Measurements from ENCODE around the gene ITGB2.

ITGB2 gene

DNA sequence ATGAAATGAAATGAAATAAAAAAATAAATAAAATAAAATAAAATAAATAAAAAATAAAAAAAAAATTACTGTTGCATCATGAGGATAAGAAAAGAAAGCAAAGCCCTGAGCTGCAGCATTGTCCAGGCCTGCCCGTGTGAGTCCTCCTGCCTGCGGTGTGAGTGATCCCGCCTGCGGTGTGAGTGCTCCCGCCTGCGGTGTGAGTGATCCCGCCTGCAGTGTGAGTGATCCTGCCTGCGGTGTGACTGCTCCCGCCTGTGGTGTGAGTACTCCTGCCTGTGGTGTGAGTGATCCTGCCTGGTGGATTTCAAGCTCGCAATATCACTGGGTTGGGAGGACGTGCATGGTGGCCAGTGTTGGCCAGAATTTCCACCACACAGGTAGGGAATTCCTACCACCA is 24.8 kb downstream of the ITGB2 start:
- ChIA-PET POLR2A (no interaction called here), CTCF (interaction anchor here (1.4 to 5.8 kb wide), 4 partner anchors 12 to 242 kb away, joined by 6 to 58 read pairs (median 12); no protein-coding TSS in a partner anchor)
- no peak for DNase-seq (ENCODE audit: low read depth, low spot score)
- TF ChIP-seq, protein P1, sequence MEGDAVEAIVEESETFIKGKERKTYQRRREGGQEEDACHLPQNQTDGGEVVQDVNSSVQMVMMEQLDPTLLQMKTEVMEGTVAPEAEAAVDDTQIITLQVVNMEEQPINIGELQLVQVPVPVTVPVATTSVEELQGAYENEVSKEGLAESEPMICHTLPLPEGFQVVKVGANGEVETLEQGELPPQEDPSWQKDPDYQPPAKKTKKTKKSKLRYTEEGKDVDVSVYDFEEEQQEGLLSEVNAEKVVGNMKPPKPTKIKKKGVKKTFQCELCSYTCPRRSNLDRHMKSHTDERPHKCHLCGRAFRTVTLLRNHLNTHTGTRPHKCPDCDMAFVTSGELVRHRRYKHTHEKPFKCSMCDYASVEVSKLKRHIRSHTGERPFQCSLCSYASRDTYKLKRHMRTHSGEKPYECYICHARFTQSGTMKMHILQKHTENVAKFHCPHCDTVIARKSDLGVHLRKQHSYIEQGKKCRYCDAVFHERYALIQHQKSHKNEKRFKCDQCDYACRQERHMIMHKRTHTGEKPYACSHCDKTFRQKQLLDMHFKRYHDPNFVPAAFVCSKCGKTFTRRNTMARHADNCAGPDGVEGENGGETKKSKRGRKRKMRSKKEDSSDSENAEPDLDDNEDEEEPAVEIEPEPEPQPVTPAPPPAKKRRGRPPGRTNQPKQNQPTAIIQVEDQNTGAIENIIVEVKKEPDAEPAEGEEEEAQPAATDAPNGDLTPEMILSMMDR (IDR thresholded peaks at IDR 0.05; ENCODE audit: insufficient read depth, low read length, missing control alignments): no peak
- H3K4me3 ChIP-seq (ENCODE audit: low read depth, low read length): no peak overlapping the region

DNA sequence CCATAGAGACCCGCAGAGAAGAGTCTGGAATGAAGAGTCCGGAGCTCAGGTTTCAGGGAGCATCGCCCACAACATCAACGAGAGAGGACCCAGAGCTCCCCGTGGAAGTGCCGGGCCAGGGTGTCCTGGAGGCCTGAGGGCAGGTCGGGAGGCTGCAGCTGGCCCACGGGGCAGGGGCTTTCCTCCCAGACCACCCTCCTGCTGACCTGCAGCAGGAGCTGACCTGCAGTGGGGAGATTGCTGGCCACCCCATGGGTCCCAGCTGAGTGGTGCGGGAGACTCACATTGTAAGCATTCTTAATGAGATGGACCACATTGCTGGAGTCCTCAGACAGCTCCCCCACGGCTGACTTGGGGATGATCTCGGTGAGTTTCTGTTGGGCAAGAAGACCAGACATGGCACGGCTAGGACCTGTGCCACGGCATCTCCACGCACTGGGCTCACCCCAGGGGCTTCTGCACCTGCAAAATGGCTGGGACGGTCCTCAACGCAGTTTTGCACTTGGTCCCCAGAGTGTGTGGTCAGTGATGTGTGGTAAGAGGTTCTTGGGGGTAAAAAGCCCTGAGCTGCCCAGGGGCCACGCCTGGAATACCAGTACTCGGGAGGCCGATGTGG is 25.9 kb downstream of the ITGB2 start:
- POLR2A ChIA-PET: no interaction called here
- CTCF ChIA-PET: interaction anchor here (1.0 to 5.8 kb wide), 10 partner anchors 11 to 243 kb away, joined by 3 to 58 read pairs (median 8); partner anchors contain the start of gene SLX9
- no peak for DNase-seq (ENCODE audit: low read depth, low spot score)
- H3K4me3 ChIP-seq (ENCODE audit: low read depth, low read length): no peak overlapping the region
- TF ChIP-seq, protein P1 (IDR thresholded peaks at IDR 0.05; ENCODE audit: insufficient read depth, low read length, missing control alignments): no peak

DNA sequence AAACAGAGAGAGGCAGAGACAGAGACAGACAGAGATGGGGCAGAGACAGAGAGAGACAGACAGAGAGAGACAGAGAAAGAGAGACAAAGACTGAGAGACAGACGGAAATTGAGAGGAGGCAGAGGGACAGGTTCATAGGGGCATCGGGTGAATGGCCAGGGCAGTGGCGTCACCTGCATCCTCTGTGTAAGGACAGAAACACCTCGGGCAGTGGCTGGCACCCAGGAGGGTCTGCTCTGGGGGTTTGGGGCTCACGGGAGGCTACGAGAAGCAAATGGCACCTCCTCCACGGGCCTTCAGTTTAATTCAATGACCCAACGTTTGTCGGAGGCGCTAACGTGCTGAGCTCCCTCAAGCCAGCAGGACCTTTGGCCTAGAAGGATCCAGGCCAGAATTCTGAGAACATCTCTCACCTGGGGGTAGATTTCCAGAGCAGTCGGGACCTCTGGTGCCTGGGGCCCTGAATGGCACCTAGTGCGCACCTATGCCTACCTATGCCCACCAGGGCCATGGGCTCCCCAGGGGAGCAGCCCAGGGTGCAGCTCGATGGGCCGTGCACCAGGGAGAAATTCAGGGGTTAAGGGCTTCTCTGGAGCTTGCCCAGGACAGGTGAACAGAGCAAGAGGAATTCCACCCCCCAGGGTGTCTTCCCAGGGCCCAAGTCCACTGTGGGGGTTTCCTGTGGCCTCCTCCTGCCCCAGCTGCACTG is 26.6 kb downstream of the ITGB2 start:
- ChIA-PET CTCF (interaction anchor here (1.0 to 5.8 kb wide), 14 partner anchors 12 to 243 kb away, joined by 3 to 58 read pairs (median 4); partner anchors contain the start of gene SLX9), POLR2A (no interaction called here)
- TF ChIP-seq, protein P1 (IDR thresholded peaks at IDR 0.05; ENCODE audit: insufficient read depth, low read length, missing control alignments): no peak
- DNase-seq (ENCODE audit: low read depth, low spot score): no peak
- no peak overlapping the region for H3K4me3 ChIP-seq (ENCODE audit: low read depth, low read length)

DNA sequence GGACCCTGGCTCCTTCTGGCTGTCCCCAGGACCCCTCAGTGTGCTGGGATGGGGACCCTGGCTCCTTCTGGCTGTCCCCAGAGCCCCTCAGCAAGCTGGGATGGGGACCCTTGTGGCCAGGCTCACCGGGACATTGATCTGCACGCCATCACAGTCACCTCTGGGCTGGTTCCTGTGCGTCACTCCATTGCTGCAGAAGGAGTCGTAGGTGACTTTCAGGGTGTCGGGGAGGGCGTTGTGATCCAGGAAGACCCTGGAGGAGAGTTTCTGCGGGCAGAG is 27.5 kb downstream of the ITGB2 start:
- no peak overlapping the region for H3K4me3 ChIP-seq (ENCODE audit: low read depth, low read length)
- POLR2A ChIA-PET: no interaction called here
- TF ChIP-seq, protein P1 (IDR thresholded peaks at IDR 0.05; ENCODE audit: insufficient read depth, low read length, missing control alignments): no peak
- DNase-seq (ENCODE audit: low read depth, low spot score): no peak
- CTCF ChIA-PET: interaction anchor here (0.6 to 5.8 kb wide), 17 partner anchors 11 to 244 kb away, joined by 3 to 58 read pairs (median 4); partner anchors contain the start of gene UBE2G2

DNA sequence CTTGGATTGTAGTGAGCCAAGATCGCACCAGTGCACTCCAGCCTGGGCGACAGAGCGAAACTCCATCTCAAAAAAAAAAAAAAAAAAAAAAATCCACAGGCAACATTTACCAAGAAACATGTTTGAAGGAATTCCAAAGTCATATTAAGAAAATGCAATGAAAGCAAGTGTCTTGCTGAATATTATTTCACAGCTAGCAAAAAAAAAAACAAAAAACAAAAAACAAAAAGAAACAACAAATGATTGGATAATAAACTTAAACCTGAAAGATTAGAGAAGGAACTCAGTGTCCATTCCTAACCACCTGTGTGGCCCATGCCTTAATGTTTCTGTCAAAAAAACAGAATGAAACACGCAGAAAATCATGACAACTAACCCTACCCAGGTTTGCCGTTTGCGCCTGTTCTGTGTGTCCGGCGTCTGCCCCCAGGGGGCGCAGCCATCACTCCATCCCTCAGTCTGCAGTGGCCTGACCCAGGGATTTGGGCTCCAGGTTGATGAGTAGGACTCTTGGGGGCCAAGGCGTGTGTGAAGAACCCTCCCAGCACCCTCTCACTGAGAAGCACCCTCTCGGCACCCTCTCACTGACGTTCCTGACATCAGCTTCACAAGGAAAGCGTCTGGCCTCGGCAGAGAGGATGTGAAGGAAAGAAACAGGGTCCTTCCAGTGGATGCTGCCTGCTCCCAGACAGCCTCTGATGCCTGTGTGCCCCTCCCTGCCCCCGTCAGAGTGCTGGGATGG is 28.0 kb downstream of the ITGB2 start:
- POLR2A ChIA-PET: interaction anchor here (0.6 kb wide), 1 partner anchor 19 kb away, joined by 3 read pairs; the partner anchor contains the start of gene PTTG1IP
- CTCF ChIA-PET: interaction anchor here (0.8 to 5.8 kb wide), 21 partner anchors 10 to 245 kb away, joined by 3 to 58 read pairs (median 4); no protein-coding TSS in a partner anchor
- no peak for DNase-seq (ENCODE audit: low read depth, low spot score)
- no peak overlapping the region for H3K4me3 ChIP-seq (ENCODE audit: low read depth, low read length)
- TF ChIP-seq, protein P1 (IDR thresholded peaks at IDR 0.05; ENCODE audit: insufficient read depth, low read length, missing control alignments): peak; percentile 84

DNA sequence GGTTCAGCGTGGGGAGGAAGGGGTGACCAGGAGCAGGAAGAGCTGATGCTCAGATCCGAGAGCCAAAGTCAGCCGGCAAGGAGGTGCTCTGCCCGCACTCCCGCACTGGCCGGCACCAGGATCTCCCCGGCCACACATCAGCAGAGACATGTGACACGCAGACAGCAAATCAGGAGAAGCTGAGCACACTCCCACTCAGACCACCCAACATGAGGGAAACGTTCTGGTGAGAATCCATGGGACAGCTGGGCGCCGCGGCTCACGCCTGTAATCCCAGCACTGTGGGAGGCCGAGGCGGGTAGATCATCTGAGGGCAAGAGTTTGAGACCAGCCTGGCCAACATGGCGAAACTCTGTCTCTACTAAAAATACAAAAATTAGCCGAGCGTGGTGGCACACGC is 28.6 kb downstream of the ITGB2 start:
- DNase-seq (ENCODE audit: low read depth, low spot score): no peak
- ChIA-PET CTCF (interaction anchor here (0.8 to 5.8 kb wide), 14 partner anchors 10 to 245 kb away, joined by 3 to 58 read pairs (median 5); no protein-coding TSS in a partner anchor), POLR2A (no interaction called here)
- no peak overlapping the region for H3K4me3 ChIP-seq (ENCODE audit: low read depth, low read length)
- TF ChIP-seq, protein P1 (IDR thresholded peaks at IDR 0.05; ENCODE audit: insufficient read depth, low read length, missing control alignments): no peak

All from AG04449 (cell line).